GM18868 (cell line): ENCODE measurements around the gene CCDC57.
A peak's percentile ranks its signal among the peaks of the same experiment; 100 is the strongest.
"Not testable (repeated sequence)": the region's sequence is repeated elsewhere in the genome, so short reads cannot be mapped to it uniquely, and the experiment has no call there.

Experiments
- ATAC-seq: cut with Tn5 transposase; IDR thresholded peaks from one replicate; pipeline ENCODE4 v1.9.1; 2021; ENCODE audit warnings: mild to moderate bottlenecking, moderate library complexity; ENCODE audit not compliant: unreplicated experiment

The CCDC57 gene

GRCh38 chr17:82226146-82226808, 13.6 kb upstream of the CCDC57 start:
- no peak for ATAC-seq

- ATAC-seq, result no peak
Measured at GRCh38 chr17:82225368-82226029, 12.9 kb upstream of the CCDC57 start.

GRCh38 chr17:82224666-82225065, 12.0 kb upstream of the CCDC57 start:
- no peak for ATAC-seq

GRCh38 chr17:82223517-82223916, 10.9 kb upstream of the CCDC57 start:
- no peak for ATAC-seq

GRCh38 chr17:82222816-82223215, 10.2 kb upstream of the CCDC57 start:
- ATAC-seq, result no peak

GRCh38 chr17:82221341-82221902, 8.8 kb upstream of the CCDC57 start:
- ATAC-seq, result no peak

- no peak for ATAC-seq
Measured at GRCh38 chr17:82219753-82220709, 7.4 kb upstream of the CCDC57 start.

GRCh38 chr17:82219083-82219482, 6.4 kb upstream of the CCDC57 start:
- ATAC-seq, result no peak

GRCh38 chr17:82218349-82219075, 5.9 kb upstream of the CCDC57 start:
- no peak for ATAC-seq

GRCh38 chr17:82217530-82218204, 5.0 kb upstream of the CCDC57 start:
- no peak for ATAC-seq

GRCh38 chr17:82217120-82217529, 4.5 kb upstream of the CCDC57 start:
- ATAC-seq, result no peak

- ATAC-seq, result peak; percentile 54
Measured at GRCh38 chr17:82216301-82217119, 3.9 kb upstream of the CCDC57 start.

GRCh38 chr17:82215972-82216300, 3.3 kb upstream of the CCDC57 start:
- no peak for ATAC-seq

- ATAC-seq, result no peak
Measured at GRCh38 chr17:82215095-82215971, 2.7 kb upstream of the CCDC57 start.

- no peak for ATAC-seq
Measured at GRCh38 chr17:82214012-82214628, 1.5 kb upstream of the CCDC57 start.

GRCh38 chr17:82213251-82214011, 789 bp upstream of the CCDC57 start:
- ATAC-seq, result no peak

GRCh38 chr17:82210655-82211054, 2.0 kb downstream of the CCDC57 start:
- ATAC-seq, result not testable (repeated sequence)
